ENCODE data around the gene MSL1. TPM values are rescaled to one million over a fixed set of nuclear protein-coding genes. Genes with fewer than 3 reads are reported as not detected.

The MSL1 gene
- total and polyA plus RNA-seq, 2 donors (not counting 1 experiment from before 2014, with no cell fraction given) = 52.4 to 86.3 TPM

DNA sequence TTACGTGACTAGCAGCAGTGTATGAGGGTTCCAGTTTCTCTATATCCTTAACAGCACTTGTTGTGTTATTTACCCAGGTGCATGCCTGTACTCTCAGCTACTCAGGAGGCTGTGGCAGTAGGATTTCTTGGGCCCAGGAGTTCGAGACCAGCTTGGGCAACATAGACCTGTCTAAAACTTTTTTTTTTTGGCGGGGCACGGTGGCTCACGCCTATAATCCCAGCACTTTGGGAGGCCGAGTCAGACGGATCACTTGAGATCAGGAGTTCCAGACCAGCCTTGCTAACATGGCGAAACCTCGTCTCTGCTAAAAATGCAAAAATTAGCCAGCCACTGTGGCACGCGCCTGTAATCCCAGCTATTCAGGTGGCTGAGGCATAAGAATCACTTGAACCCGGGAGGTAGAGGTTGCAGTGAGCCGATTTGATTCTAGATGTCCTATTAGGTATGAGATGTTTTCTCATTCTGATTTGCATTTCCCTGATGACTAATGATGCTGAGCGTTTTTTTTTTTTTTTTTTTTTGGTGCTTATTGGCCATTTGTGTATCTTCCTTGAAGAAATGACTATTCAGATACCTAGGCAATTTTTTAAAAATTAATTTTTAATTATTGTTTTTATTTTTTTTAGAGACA is 31.9 kb downstream of the MSL1 start:
- no peaks in the 10 kb centered on the region for H4K20me1 ChIP-seq (ENCODE audit: control insufficient read depth, extremely low read depth, insufficient read depth, low read length)
- H3K4me2 ChIP-seq (ENCODE audit: extremely low read depth, insufficient read depth, low read length) = no peak overlapping the region
- no peaks in the 10 kb centered on the region for H3K9me3 ChIP-seq (ENCODE audit: control insufficient read depth, insufficient read depth, low read depth, low read length)
- H3K79me2 ChIP-seq (ENCODE audit: control insufficient read depth, insufficient read depth, low read length) = peaks cover 27% of the 10 kb centered on the region
- peaks cover 6% of the 10 kb centered on the region for H3K36me3 ChIP-seq (ENCODE audit: control insufficient read depth, insufficient read depth, low read length)
- no peak overlapping the region for H3K27ac ChIP-seq (ENCODE audit: insufficient read depth, low read length)
- no peaks in the 10 kb centered on the region for H3K27me3 ChIP-seq (ENCODE audit: control insufficient read depth, insufficient read depth, low read length)
- H3K4me3 ChIP-seq (replicated peaks in 1 of 4; ENCODE audit: control extremely low read depth in 1 of 4, insufficient read depth in 1 of 4, low read depth in 3 of 4, low read length in 4 of 4) = no peak overlapping the region
- no peak for DNase-seq (ENCODE audit: low read depth in 2 of 2)
- H3K4me1 ChIP-seq (ENCODE audit: control insufficient read depth, extremely low read depth, insufficient read depth, low read length) = no peaks in the 10 kb centered on the region
- no peak for TF ChIP-seq EZH2 (IDR thresholded peaks at IDR 0.05; ENCODE audit: low read length, missing control alignments)
- TF ChIP-seq, protein P1, sequence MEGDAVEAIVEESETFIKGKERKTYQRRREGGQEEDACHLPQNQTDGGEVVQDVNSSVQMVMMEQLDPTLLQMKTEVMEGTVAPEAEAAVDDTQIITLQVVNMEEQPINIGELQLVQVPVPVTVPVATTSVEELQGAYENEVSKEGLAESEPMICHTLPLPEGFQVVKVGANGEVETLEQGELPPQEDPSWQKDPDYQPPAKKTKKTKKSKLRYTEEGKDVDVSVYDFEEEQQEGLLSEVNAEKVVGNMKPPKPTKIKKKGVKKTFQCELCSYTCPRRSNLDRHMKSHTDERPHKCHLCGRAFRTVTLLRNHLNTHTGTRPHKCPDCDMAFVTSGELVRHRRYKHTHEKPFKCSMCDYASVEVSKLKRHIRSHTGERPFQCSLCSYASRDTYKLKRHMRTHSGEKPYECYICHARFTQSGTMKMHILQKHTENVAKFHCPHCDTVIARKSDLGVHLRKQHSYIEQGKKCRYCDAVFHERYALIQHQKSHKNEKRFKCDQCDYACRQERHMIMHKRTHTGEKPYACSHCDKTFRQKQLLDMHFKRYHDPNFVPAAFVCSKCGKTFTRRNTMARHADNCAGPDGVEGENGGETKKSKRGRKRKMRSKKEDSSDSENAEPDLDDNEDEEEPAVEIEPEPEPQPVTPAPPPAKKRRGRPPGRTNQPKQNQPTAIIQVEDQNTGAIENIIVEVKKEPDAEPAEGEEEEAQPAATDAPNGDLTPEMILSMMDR (conservative IDR thresholded peaks at IDR 0.05 in 1 of 2, IDR thresholded peaks at IDR 0.05 in 1 of 2; ENCODE audit: low read depth in 1 of 2, low read length in 2 of 2) = no peak
- no peak overlapping the region for H3K9ac ChIP-seq (ENCODE audit: insufficient read depth, low read length)
- H2AFZ ChIP-seq (ENCODE audit: low read length) = no peak overlapping the region

DNA sequence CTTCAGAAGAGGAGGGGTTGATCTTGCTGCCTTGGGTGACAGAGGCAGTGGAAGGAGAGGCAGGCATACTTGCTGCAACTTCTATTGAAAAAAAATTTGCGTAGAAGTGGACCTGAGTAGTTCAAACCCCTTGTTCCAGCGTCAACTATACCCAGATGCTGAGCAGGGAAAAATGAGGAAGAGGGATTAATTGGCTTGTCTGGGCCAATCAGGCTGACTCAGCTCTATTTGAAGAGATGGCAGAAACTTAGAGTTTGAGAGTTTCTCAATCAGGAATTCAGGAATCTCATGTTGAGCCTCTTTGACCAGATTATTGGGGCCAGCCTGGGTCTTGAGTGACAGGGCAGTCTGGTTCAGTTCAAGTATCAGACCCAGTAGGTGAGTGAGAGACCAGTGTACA is 36.2 kb downstream of the MSL1 start:
- H4K20me1 ChIP-seq (ENCODE audit: control insufficient read depth, extremely low read depth, insufficient read depth, low read length) = no peaks in the 10 kb centered on the region
- no peak overlapping the region for H3K4me2 ChIP-seq (ENCODE audit: extremely low read depth, insufficient read depth, low read length)
- H3K9me3 ChIP-seq (ENCODE audit: control insufficient read depth, insufficient read depth, low read depth, low read length) = no peaks in the 10 kb centered on the region
- H3K4me3 ChIP-seq (replicated peaks in 1 of 4; ENCODE audit: control extremely low read depth in 1 of 4, insufficient read depth in 1 of 4, low read depth in 3 of 4, low read length in 4 of 4) = no peak overlapping the region
- H2AFZ ChIP-seq (ENCODE audit: low read length) = no peak overlapping the region
- peaks cover 9% of the 10 kb centered on the region for H3K36me3 ChIP-seq (ENCODE audit: control insufficient read depth, insufficient read depth, low read length)
- no peaks in the 10 kb centered on the region for H3K4me1 ChIP-seq (ENCODE audit: control insufficient read depth, extremely low read depth, insufficient read depth, low read length)
- H3K79me2 ChIP-seq (ENCODE audit: control insufficient read depth, insufficient read depth, low read length) = peaks cover 26% of the 10 kb centered on the region
- no peak overlapping the region for H3K9ac ChIP-seq (ENCODE audit: insufficient read depth, low read length)
- TF ChIP-seq, protein P1 (conservative IDR thresholded peaks at IDR 0.05 in 1 of 2, IDR thresholded peaks at IDR 0.05 in 1 of 2; ENCODE audit: low read depth in 1 of 2, low read length in 2 of 2) = no peak
- TF ChIP-seq EZH2 (IDR thresholded peaks at IDR 0.05; ENCODE audit: low read length, missing control alignments) = no peak
- no peaks in the 10 kb centered on the region for H3K27me3 ChIP-seq (ENCODE audit: control insufficient read depth, insufficient read depth, low read length)
- no peak overlapping the region for H3K27ac ChIP-seq (ENCODE audit: insufficient read depth, low read length)
- DNase-seq (ENCODE audit: low read depth in 2 of 2) = no peak

DNA sequence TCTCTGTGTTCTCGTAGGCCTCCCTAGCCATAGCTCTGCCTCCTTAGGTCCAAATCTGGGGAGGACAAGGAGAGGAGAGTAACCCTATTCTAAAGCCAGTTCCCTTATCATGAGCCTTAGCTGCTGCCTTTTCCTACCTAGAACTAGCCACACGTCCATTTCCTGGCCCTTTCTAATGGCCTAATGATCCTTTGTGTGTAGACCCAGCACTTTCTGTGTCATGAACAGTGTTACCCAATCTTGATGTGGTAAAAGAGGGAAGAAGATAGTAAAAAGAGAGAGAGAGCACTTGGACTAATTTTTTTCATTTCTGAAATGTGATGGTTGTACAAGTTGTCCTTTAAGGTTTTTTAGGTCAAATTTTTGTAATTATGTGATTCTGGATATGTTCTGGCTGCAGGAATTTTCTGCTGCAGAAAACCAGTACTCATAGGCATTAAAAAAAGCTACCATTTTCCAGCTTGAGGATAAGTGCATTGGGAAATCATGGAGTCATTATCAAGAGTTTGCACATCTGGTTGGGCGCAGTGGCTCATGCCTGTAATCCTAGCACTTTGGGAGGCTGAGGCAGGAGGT is 36.8 kb downstream of the MSL1 start:
- Histone ChIP-seq H3K4me3 (replicated peaks in 1 of 4; ENCODE audit: control extremely low read depth in 1 of 4, insufficient read depth in 1 of 4, low read depth in 3 of 4, low read length in 4 of 4) (no peak overlapping the region), H2AFZ (ENCODE audit: low read length) (no peak overlapping the region), H3K79me2 (ENCODE audit: control insufficient read depth, insufficient read depth, low read length) (peaks cover 26% of the 10 kb centered on the region), H3K9ac (ENCODE audit: insufficient read depth, low read length) (no peak overlapping the region), H3K27ac (ENCODE audit: insufficient read depth, low read length) (no peak overlapping the region), H3K4me1 (ENCODE audit: control insufficient read depth, extremely low read depth, insufficient read depth, low read length) (no peaks in the 10 kb centered on the region), H3K36me3 (ENCODE audit: control insufficient read depth, insufficient read depth, low read length) (peaks cover 12% of the 10 kb centered on the region), H3K4me2 (ENCODE audit: extremely low read depth, insufficient read depth, low read length) (no peak overlapping the region), H4K20me1 (ENCODE audit: control insufficient read depth, extremely low read depth, insufficient read depth, low read length) (no peaks in the 10 kb centered on the region), H3K27me3 (ENCODE audit: control insufficient read depth, insufficient read depth, low read length) (no peaks in the 10 kb centered on the region), H3K9me3 (ENCODE audit: control insufficient read depth, insufficient read depth, low read depth, low read length) (no peaks in the 10 kb centered on the region)
- DNase-seq (ENCODE audit: low read depth in 2 of 2) = no peak
- no peak for TF ChIP-seq EZH2 (IDR thresholded peaks at IDR 0.05; ENCODE audit: low read length, missing control alignments)
- TF ChIP-seq, protein P1 (conservative IDR thresholded peaks at IDR 0.05 in 1 of 2, IDR thresholded peaks at IDR 0.05 in 1 of 2; ENCODE audit: low read depth in 1 of 2, low read length in 2 of 2) = no peak
